Mammary epithelial cell (primary cell): ENCODE results near the gene ST6GALNAC2.

Experiments
- EZH2 ChIP-seq: IDR thresholded peaks from 2 replicates; pipeline ENCODE4 v1.6.1; 2012; ENCODE audit warnings: low read length, inconsistent platforms, borderline replicate concordance
- TF ChIP-seq, protein P1 (sequence below), 2 donors: IDR thresholded peaks in 1 of 2; conservative IDR thresholded peaks in 1 of 2; 2 replicates each; pipeline ENCODE4 v1.5.1; 2011 to 2012; ENCODE audit warnings: inconsistent platforms in 2 of 2, low read length in 2 of 2, mild to moderate bottlenecking in 2 of 2, control low read depth in 1 of 2, low read depth in 1 of 2; ENCODE audit not compliant: insufficient read depth in 1 of 2; ENCODE audit errors: extremely low read depth in 1 of 2

DNA sequence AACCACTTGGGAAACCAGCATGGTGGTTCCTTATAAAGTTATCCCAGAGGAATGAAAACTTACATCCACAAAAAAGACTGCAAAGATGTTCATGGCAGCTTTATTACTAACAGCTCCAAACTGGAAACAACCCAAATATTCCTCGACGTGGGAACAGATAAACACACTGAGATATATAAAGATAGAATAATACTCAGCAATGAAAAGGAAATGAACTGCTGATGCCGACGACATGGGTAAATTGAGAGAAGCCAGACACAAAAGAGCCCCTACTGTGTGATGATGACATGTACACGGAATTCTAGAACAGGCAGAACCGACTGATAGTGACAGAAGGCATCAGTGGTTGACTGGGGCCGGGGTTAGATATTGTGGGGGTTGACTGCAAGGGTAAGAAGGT lies 36.1 kb downstream of the ST6GALNAC2 start:
- TF ChIP-seq EZH2 = no peak
- TF ChIP-seq, protein P1, sequence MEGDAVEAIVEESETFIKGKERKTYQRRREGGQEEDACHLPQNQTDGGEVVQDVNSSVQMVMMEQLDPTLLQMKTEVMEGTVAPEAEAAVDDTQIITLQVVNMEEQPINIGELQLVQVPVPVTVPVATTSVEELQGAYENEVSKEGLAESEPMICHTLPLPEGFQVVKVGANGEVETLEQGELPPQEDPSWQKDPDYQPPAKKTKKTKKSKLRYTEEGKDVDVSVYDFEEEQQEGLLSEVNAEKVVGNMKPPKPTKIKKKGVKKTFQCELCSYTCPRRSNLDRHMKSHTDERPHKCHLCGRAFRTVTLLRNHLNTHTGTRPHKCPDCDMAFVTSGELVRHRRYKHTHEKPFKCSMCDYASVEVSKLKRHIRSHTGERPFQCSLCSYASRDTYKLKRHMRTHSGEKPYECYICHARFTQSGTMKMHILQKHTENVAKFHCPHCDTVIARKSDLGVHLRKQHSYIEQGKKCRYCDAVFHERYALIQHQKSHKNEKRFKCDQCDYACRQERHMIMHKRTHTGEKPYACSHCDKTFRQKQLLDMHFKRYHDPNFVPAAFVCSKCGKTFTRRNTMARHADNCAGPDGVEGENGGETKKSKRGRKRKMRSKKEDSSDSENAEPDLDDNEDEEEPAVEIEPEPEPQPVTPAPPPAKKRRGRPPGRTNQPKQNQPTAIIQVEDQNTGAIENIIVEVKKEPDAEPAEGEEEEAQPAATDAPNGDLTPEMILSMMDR (conservative IDR thresholded peaks at IDR 0.05 in 1 of 2, IDR thresholded peaks at IDR 0.05 in 1 of 2; ENCODE audit: extremely low read depth in 1 of 2, insufficient read depth in 1 of 2, low read depth in 1 of 2, low read length in 2 of 2) = no peak
